Activated B cell treated with CpG ODN at 0.5 μM for 24 hours (primary cell): ENCODE data around the gene TRAF3IP1. TPM values are rescaled to one million over a fixed set of nuclear protein-coding genes. Genes with fewer than 3 reads are reported as not detected.

ENCODE experiments used
- ATAC-seq: fragments of 200-7000 bp; cut with Tn5 transposase; one replicate; pipeline ENCODE4 v1.10.0; 2021; ENCODE audit warnings: low read depth, mild to moderate bottlenecking, moderate library complexity
- CTCF ChIA-PET: fragments of 350-600 bp; sonication (Branson Sonifier 250); formaldehyde crosslinking; loops from one replicate; lab custom pipeline; 2021; ENCODE audit warnings: antibody characterized with exemption; lab: Charles Lee
- POLR2A ChIA-PET: fragments of 350-600 bp; sonication (Branson Sonifier 250); formaldehyde crosslinking; loops from one replicate; lab custom pipeline; 2021; ENCODE audit warnings: antibody characterized with exemption; lab: Charles Lee
- DNase-seq: peaks from one replicate; pipeline ENCODE4 v3.0.0; 2022
- H3K27ac Mint-ChIP-seq: one replicate; pipeline ENCODE4 v1.8.0; 2020; ENCODE audit warnings: mixed read lengths
- H3K27me3 Mint-ChIP-seq: one replicate; pipeline ENCODE4 v1.8.0; 2021; ENCODE audit warnings: mixed read lengths
- H3K36me3 Mint-ChIP-seq: one replicate; pipeline ENCODE4 v1.8.0; 2021; ENCODE audit warnings: low read depth, mixed read lengths
- H3K4me1 Mint-ChIP-seq: one replicate; pipeline ENCODE4 v1.8.0; 2021; ENCODE audit warnings: mixed read lengths
- H3K4me3 Mint-ChIP-seq: one replicate; pipeline ENCODE4 v1.8.0; 2020; ENCODE audit warnings: mild to moderate bottlenecking, mixed read lengths
- H3K9me3 Mint-ChIP-seq: one replicate; pipeline ENCODE4 v1.8.0; 2020; ENCODE audit warnings: mixed read lengths
- CTCF ChIP-seq: fragments of 200-600 bp; IDR thresholded peaks from one replicate; pipeline ENCODE4 v1.8.0; 2022; ENCODE audit warnings: antibody characterized with exemption, mild to moderate bottlenecking
- intact Hi-C: fragments of 100-400 bp; cut with micrococcal nuclease; formaldehyde crosslinking; loops from one replicate; pipeline ENCODE4 v1.15.1; 2024
- total RNA-seq: library from RNA; stranded (reverse); gene quantifications from 2 replicates; pipeline ENCODE4 v1.2.3, GENCODE V29; 2022

TRAF3IP1 gene
- total RNA-seq, 1 donor from 2014 or later, result 9.9 TPM

GRCh38 chr2:238406998-238407285, 86.6 kb downstream of the TRAF3IP1 start:
- ChIA-PET CTCF (no interaction called here), POLR2A (no interaction called here)
- intact Hi-C loops, result no loop called here
- Mint-ChIP-seq H3K27me3 (no peaks in the 10 kb centered on the region), H3K4me3 (no peak overlapping the region), H3K4me1 (no peaks in the 10 kb centered on the region), H3K36me3 (no peaks in the 10 kb centered on the region), H3K27ac (no peak overlapping the region), H3K9me3 (no peaks in the 10 kb centered on the region)
- no peak for ATAC-seq
- no peak for DNase-seq
- no peak for TF ChIP-seq CTCF

- POLR2A ChIA-PET, result no interaction called here
- no peak overlapping the region for H3K4me3 Mint-ChIP-seq
- no peak overlapping the region for H3K27ac Mint-ChIP-seq
- no peaks in the 10 kb centered on the region for H3K36me3 Mint-ChIP-seq
- no peak for TF ChIP-seq CTCF
- H3K9me3 Mint-ChIP-seq, result no peaks in the 10 kb centered on the region
- no peaks in the 10 kb centered on the region for H3K4me1 Mint-ChIP-seq
- no peaks in the 10 kb centered on the region for H3K27me3 Mint-ChIP-seq
- DNase-seq, result no peak
- no peak for ATAC-seq
- CTCF ChIA-PET, result no interaction called here
- intact Hi-C loops, result no loop called here
Observed at GRCh38 chr2:238407566-238407965, 87.2 kb downstream of the TRAF3IP1 start.

- POLR2A ChIA-PET, result no interaction called here
- Mint-ChIP-seq H3K27ac (no peak overlapping the region), H3K4me3 (no peak overlapping the region), H3K4me1 (no peaks in the 10 kb centered on the region), H3K36me3 (no peaks in the 10 kb centered on the region), H3K9me3 (no peaks in the 10 kb centered on the region), H3K27me3 (no peaks in the 10 kb centered on the region)
- no peak for ATAC-seq
- intact Hi-C loops, result no loop called here
- no peak for DNase-seq
- TF ChIP-seq CTCF, result no peak
- CTCF ChIA-PET, result no interaction called here
Observed at GRCh38 chr2:238408615-238409340, 88.5 kb downstream of the TRAF3IP1 start.

- POLR2A ChIA-PET, result no interaction called here
Observed at GRCh38 chr2:238409341-238410199, 89.3 kb downstream of the TRAF3IP1 start.

More at GRCh38 chr2:238409341-238410199, 89.3 kb downstream of the TRAF3IP1 start:
- no peaks in the 10 kb centered on the region for H3K4me1 Mint-ChIP-seq
- no peak for TF ChIP-seq CTCF
- no peak overlapping the region for H3K4me3 Mint-ChIP-seq
- intact Hi-C loops, result no loop called here
- H3K9me3 Mint-ChIP-seq, result no peaks in the 10 kb centered on the region
- CTCF ChIA-PET, result no interaction called here
- no peaks in the 10 kb centered on the region for H3K27me3 Mint-ChIP-seq
- ATAC-seq (no peak), DNase-seq (no peak)
- H3K27ac Mint-ChIP-seq, result no peak overlapping the region
- H3K36me3 Mint-ChIP-seq, result no peaks in the 10 kb centered on the region
